ENCODE results near the gene WDR7.

- TF ChIP-seq RNF2 (IDR thresholded peaks at IDR 0.05; ENCODE audit: borderline replicate concordance, low read depth) (no peak), HDAC2 (IDR thresholded peaks at IDR 0.05) (no peak), CBX8 (IDR thresholded peaks at IDR 0.05) (no peak), POLR2AphosphoS2 (conservative IDR thresholded peaks at IDR 0.05; ENCODE audit: low read length) (no peak), RFX5 (IDR thresholded peaks at IDR 0.05) (no peak), CTCF (IDR thresholded peaks at IDR 0.05) (no peak), ZFP36 (IDR thresholded peaks at IDR 0.05; ENCODE audit: borderline replicate concordance, partially characterized antibody) (no peak), SREBF2 (IDR thresholded peaks at IDR 0.05) (no peak), POLR2A (IDR thresholded peaks at IDR 0.05; ENCODE audit: low read length) (no peak), PBX3 (IDR thresholded peaks at IDR 0.05) (no peak), MAFK (IDR thresholded peaks at IDR 0.05; ENCODE audit: partially characterized antibody) (no peak), CHD4 (IDR thresholded peaks at IDR 0.05; ENCODE audit: borderline replicate concordance) (no peak), JUNB (IDR thresholded peaks at IDR 0.05) (no peak)
Observed at GRCh38 chr18:56929886-56930285, 278.7 kb downstream of the WDR7 start.

All from A549 (cell line).